Duodenal mucosa (tissue), 2 donors: ENCODE measurements around the gene GRIK4.

Experiments
- H3K27ac ChIP-seq: one replicate; pipeline ENCODE4 v1.7.0; 2013; ENCODE audit warnings: low read depth, low read length
- H3K27me3 ChIP-seq, 2 donors: one replicate each; pipeline ENCODE4 v1.7.0; 2013; ENCODE audit warnings: low read length in 2 of 2, control low read depth in 1 of 2; ENCODE audit not compliant: insufficient read depth in 2 of 2, control insufficient read depth in 1 of 2
- H3K36me3 ChIP-seq, 2 donors: one replicate each; pipeline ENCODE4 v1.7.0; 2013; ENCODE audit warnings: low read length in 2 of 2, control low read depth in 1 of 2; ENCODE audit not compliant: insufficient read depth in 2 of 2, control insufficient read depth in 1 of 2
- H3K4me1 ChIP-seq, 2 donors: one replicate each; pipeline ENCODE4 v1.7.0; 2013; ENCODE audit warnings: low read length in 2 of 2, control low read depth in 1 of 2; ENCODE audit not compliant: insufficient read depth in 2 of 2, control insufficient read depth in 1 of 2
- H3K4me3 ChIP-seq, 2 donors: one replicate each; pipeline ENCODE4 v1.7.0; 2013; ENCODE audit warnings: low read length in 2 of 2, low read depth in 1 of 2
- H3K9ac ChIP-seq, 2 donors: one replicate each; pipeline ENCODE4 v1.7.0; 2013; ENCODE audit warnings: low read length in 2 of 2, low read depth in 1 of 2
- H3K9me3 ChIP-seq, 2 donors: one replicate each; pipeline ENCODE4 v1.7.0; 2013; ENCODE audit warnings: low read length in 2 of 2, control low read depth in 1 of 2; ENCODE audit not compliant: control insufficient read depth in 1 of 2

Gene GRIK4

GRCh38 chr11:120547316-120547715 is 35.8 kb downstream of the GRIK4 start:
- H3K4me3 ChIP-seq, result no peak overlapping the region
- peaks cover 0 to 9% of the 10 kb centered on the region in 2 donors for H3K4me1 ChIP-seq
- no peaks in the 10 kb centered on the region for H3K36me3 ChIP-seq
- no peaks in the 10 kb centered on the region for H3K9me3 ChIP-seq
- H3K27ac ChIP-seq, result no peak overlapping the region
- H3K9ac ChIP-seq, result no peak overlapping the region
- no peaks in the 10 kb centered on the region for H3K27me3 ChIP-seq

- H3K36me3 ChIP-seq, result no peaks in the 10 kb centered on the region
- H3K9me3 ChIP-seq, result no peaks in the 10 kb centered on the region
- peaks cover 0 to 9% of the 10 kb centered on the region in 2 donors for H3K4me1 ChIP-seq
- H3K27me3 ChIP-seq, result no peaks in the 10 kb centered on the region
- H3K9ac ChIP-seq, result no peak overlapping the region
- H3K4me3 ChIP-seq, result no peak overlapping the region
- H3K27ac ChIP-seq, result no peak overlapping the region
These were observed 36.5 kb downstream of the GRIK4 start for GRCh38 chr11:120547811-120548681.

GRCh38 chr11:120548682-120549209 is 37.2 kb downstream of the GRIK4 start:
- Histone ChIP-seq H3K9me3 (no peaks in the 10 kb centered on the region), H3K4me3 (no peak overlapping the region), H3K9ac (no peak overlapping the region), H3K27ac (no peak overlapping the region), H3K27me3 (no peaks in the 10 kb centered on the region), H3K4me1 (peaks cover 0 to 9% of the 10 kb centered on the region in 2 donors), H3K36me3 (no peaks in the 10 kb centered on the region)

DNA sequence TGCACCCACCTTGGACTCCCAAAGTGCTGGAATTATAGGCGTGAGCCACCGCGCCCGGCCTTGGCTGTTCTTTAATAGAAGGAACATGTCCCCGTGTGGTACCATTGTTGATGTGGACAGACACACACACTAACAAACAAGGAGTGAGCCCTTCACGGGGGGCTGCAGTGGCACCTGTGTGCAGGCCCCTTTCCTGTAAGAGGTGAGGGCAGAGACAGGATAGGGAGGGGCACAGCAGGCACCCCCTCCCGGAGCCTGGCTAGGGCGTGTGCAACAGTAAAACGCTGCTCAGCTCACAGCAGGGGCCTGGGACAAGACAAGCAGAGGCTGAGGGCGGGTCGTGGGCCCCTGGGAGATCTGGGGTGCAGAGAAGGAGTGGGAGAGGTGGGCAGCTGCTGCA is 37.8 kb downstream of the GRIK4 start:
- no peak overlapping the region for H3K9ac ChIP-seq
- no peaks in the 10 kb centered on the region for H3K9me3 ChIP-seq
- H3K36me3 ChIP-seq, result no peaks in the 10 kb centered on the region
- no peaks in the 10 kb centered on the region for H3K27me3 ChIP-seq
- no peak overlapping the region for H3K27ac ChIP-seq
- no peak overlapping the region for H3K4me3 ChIP-seq
- peaks cover 0 to 9% of the 10 kb centered on the region in 2 donors for H3K4me1 ChIP-seq

GRCh38 chr11:120550007-120550406 is 38.5 kb downstream of the GRIK4 start:
- no peaks in the 10 kb centered on the region for H3K9me3 ChIP-seq
- no peaks in the 10 kb centered on the region for H3K27me3 ChIP-seq
- H3K4me1 ChIP-seq, result peaks cover 0 to 9% of the 10 kb centered on the region in 2 donors
- no peak overlapping the region for H3K9ac ChIP-seq
- no peaks in the 10 kb centered on the region for H3K36me3 ChIP-seq
- no peak overlapping the region for H3K27ac ChIP-seq
- no peak overlapping the region for H3K4me3 ChIP-seq

DNA sequence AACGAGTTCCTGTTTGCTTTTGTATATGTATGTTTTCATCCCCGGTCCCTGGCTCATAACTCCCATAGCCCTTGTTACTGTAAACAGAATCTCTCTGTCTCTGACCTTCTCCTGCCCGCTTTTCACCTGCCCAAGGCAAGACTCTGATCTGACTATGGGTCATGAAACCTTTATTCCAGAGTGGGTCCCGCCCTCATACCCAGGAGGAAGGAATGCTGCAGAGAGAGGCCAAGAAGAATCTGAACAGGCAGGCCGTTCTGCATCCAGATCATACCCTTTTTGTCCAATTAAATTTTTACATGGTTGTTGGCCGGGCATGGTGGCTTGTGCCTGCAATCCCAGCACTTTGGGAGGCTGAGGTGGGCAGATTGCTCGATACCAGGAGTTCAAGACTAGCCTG is 39.6 kb downstream of the GRIK4 start:
- H3K9me3 ChIP-seq, result no peaks in the 10 kb centered on the region
- H3K9ac ChIP-seq, result no peak overlapping the region
- no peak overlapping the region for H3K4me3 ChIP-seq
- H3K27ac ChIP-seq, result no peak overlapping the region
- H3K36me3 ChIP-seq, result no peaks in the 10 kb centered on the region
- H3K4me1 ChIP-seq, result peaks cover 0 to 9% of the 10 kb centered on the region in 2 donors
- no peaks in the 10 kb centered on the region for H3K27me3 ChIP-seq

DNA sequence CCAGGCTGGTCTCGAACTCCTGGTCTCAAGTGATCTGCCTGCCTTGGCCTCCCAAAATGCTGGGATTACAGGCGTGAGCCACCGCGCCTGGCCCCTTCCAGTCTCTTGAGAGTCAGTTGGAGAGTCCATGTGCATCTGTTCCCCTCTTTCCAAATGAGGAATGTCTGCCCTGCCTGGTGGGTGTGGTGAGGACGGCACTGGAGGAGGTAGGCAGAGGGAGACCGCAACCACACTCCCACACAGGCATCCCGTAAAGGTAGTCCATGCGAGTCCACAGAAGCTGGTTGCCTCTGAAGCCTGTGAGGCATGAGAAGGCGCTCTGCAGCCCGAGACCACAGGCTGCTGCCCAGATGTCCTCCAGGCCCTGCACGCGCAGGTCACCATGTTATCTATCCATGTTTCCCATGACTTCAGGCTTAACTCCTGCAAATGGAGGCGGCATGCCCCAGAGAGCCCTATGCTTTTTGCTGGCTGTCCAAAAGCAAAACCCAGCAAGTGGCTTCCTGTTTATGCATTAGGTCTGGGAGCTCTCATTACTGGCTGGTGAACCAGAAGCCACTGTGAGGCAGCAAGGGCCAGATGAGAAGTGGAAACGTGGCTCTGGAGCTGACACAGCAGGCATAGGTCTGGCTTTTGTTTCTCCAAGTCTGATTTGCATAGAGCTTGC is 43.4 kb downstream of the GRIK4 start:
- no peak overlapping the region for H3K9ac ChIP-seq
- no peaks in the 10 kb centered on the region for H3K4me1 ChIP-seq
- H3K9me3 ChIP-seq, result no peaks in the 10 kb centered on the region
- H3K36me3 ChIP-seq, result no peaks in the 10 kb centered on the region
- no peak overlapping the region for H3K4me3 ChIP-seq
- H3K27me3 ChIP-seq, result no peaks in the 10 kb centered on the region
- no peak overlapping the region for H3K27ac ChIP-seq

- H3K27me3 ChIP-seq, result no peaks in the 10 kb centered on the region
- H3K27ac ChIP-seq, result no peak overlapping the region
- no peak overlapping the region for H3K4me3 ChIP-seq
- H3K9me3 ChIP-seq, result no peaks in the 10 kb centered on the region
- no peak overlapping the region for H3K9ac ChIP-seq
- no peaks in the 10 kb centered on the region for H3K36me3 ChIP-seq
- no peaks in the 10 kb centered on the region for H3K4me1 ChIP-seq
These were observed 43.9 kb downstream of the GRIK4 start for GRCh38 chr11:120555433-120555773.

- Histone ChIP-seq H3K4me3 (no peak overlapping the region), H3K27me3 (peaks cover 0 to 1% of the 10 kb centered on the region in 2 donors), H3K4me1 (no peaks in the 10 kb centered on the region), H3K9ac (no peak overlapping the region), H3K27ac (no peak overlapping the region), H3K36me3 (no peaks in the 10 kb centered on the region), H3K9me3 (no peaks in the 10 kb centered on the region)
These were observed 45.2 kb downstream of the GRIK4 start for GRCh38 chr11:120556797-120557196.

- peaks cover 10 to 20% of the 10 kb centered on the region in 2 donors for H3K27me3 ChIP-seq
- no peaks in the 10 kb centered on the region for H3K36me3 ChIP-seq
- no peak overlapping the region for H3K9ac ChIP-seq
- no peak overlapping the region for H3K27ac ChIP-seq
- no peaks in the 10 kb centered on the region for H3K4me1 ChIP-seq
- no peak overlapping the region for H3K4me3 ChIP-seq
- H3K9me3 ChIP-seq, result no peaks in the 10 kb centered on the region
These were observed 47.3 kb downstream of the GRIK4 start for GRCh38 chr11:120558744-120559431.
